ENCODE results near the gene FAM221A. TPM values are rescaled to one million over a fixed set of nuclear protein-coding genes. Genes with fewer than 3 reads are reported as not detected.

FAM221A gene
- total and polyA plus RNA-seq, 2 of the 8 experiments (the other 6 are each of a cell fraction or from before 2014, with no cell fraction given), result 21.5 to 39.0 TPM

- WGBS, 2 experiments (ENCODE audit: extremely low coverage in 1 of 2, insufficient coverage in 1 of 2, insufficient read length in 1 of 2, insufficient replicate concordance in 2 of 2, low coverage in 1 of 2, low lambda C conversion rate in 2 of 2, missing lambda C conversion rate in 1 of 2), result 97% methylated on average over 5 of the region's 5 CpGs; no CpG with 5 or more reads in 1 of the 2 experiments
- Histone ChIP-seq H2BK120ac (replicated peaks; ENCODE audit: low read depth, low read length) (no peak overlapping the region), H3K79me2 (ENCODE audit: control insufficient read depth in 1 of 2, insufficient read depth in 2 of 2, low read length in 2 of 2) (no peaks in the 10 kb centered on the region), H3K18ac (ENCODE audit: extremely low read depth, low read length) (no peak overlapping the region), H3K4ac (replicated peaks; ENCODE audit: insufficient read length, low read depth, low read length) (no peak overlapping the region), H3K79me1 (ENCODE audit: low read depth, low read length) (no peaks in the 10 kb centered on the region), H2BK20ac (ENCODE audit: low read length) (no peak overlapping the region), H3K4me3 (ENCODE audit: extremely low read depth in 1 of 4, insufficient read depth in 2 of 4, low read depth in 3 of 4, low read length in 4 of 4) (no peak overlapping the region), H3K36me3 (ENCODE audit: control insufficient read depth in 2 of 4, insufficient read depth in 4 of 4, low read length in 3 of 4) (no peaks in the 10 kb centered on the region; a peak in 1 of 8 replicates), H3K56ac (replicated peaks; ENCODE audit: insufficient read length, low read depth, low read length) (no peak overlapping the region), H2BK5ac (ENCODE audit: low read depth, low read length) (no peak overlapping the region), H2BK15ac (ENCODE audit: low read length) (no peak overlapping the region), H3K9ac (replicated peaks in 1 of 4; ENCODE audit: extremely low read depth in 1 of 4, low read depth in 3 of 4, low read length in 3 of 4) (no peak overlapping the region), H2AFZ (ENCODE audit: low read length) (no peak overlapping the region), H3K14ac (ENCODE audit: insufficient read length) (no peak overlapping the region), H3K23me2 (ENCODE audit: low read depth, low read length) (no peaks in the 10 kb centered on the region), H4K91ac (replicated peaks; ENCODE audit: insufficient read length, low read length) (no peak overlapping the region), H4K20me1 (replicated peaks in 1 of 2; ENCODE audit: control insufficient read depth in 1 of 2, insufficient read depth in 2 of 2, low read length in 2 of 2) (no peaks in the 10 kb centered on the region), H4K5ac (ENCODE audit: insufficient read length, low read depth, low read length) (no peak overlapping the region), H4K8ac (ENCODE audit: extremely low read depth, insufficient read depth, low read length) (no peak overlapping the region), H3K27me3 (replicated peaks in 1 of 4; ENCODE audit: control insufficient read depth in 3 of 4, extremely low read depth in 1 of 4, insufficient read depth in 3 of 4, low read length in 3 of 4) (no peaks in the 10 kb centered on the region), H2AK5ac (ENCODE audit: low read depth, low read length) (no peak overlapping the region), H3K27ac (ENCODE audit: low read depth, low read length) (no peak overlapping the region), H3K4me2 (ENCODE audit: insufficient read depth in 1 of 2, low read depth in 2 of 2, low read length in 2 of 2) (no peak overlapping the region), H3K4me1 (replicated peaks in 1 of 4; ENCODE audit: control insufficient read depth in 3 of 4, insufficient read depth in 4 of 4, low read length in 3 of 4) (peaks cover 0 to 1% (median 0%) of the 10 kb centered on the region in 4 experiments; a peak in 2 of 7 replicates), H3K9me3 (ENCODE audit: insufficient read depth in 2 of 2, low read depth in 1 of 2, low read length in 1 of 2) (peaks cover 9 to 14% of the 10 kb centered on the region in 2 experiments), H3K23ac (ENCODE audit: insufficient read length) (no peak overlapping the region), H2BK12ac (ENCODE audit: low read depth, low read length) (no peak overlapping the region)
- ChIA-PET CTCF (ENCODE audit: partially characterized antibody) (interaction anchor here (0.5 to 5.5 kb wide), 16 partner anchors 13 to 210 kb away, joined by 3 to 74 read pairs (median 4); partner anchors contain the start of gene STK31), POLR2A (ENCODE audit: partially characterized antibody) (interaction anchor here (0.7 to 1.5 kb wide), 4 partner anchors 9 to 58 kb away, joined by 3 to 6 read pairs (median 3); no protein-coding TSS in a partner anchor)
- DNase-seq (ENCODE audit: low read depth in 1 of 2, low spot score in 2 of 2) (no peak), FAIRE-seq (no peak)
- TF ChIP-seq ATF3 (IDR thresholded peaks at IDR 0.05; ENCODE audit: insufficient read depth, low read depth, low read length) (no peak), TEAD4 (IDR thresholded peaks at IDR 0.05; ENCODE audit: low read depth, low read length) (no peak), ZNF274 (IDR thresholded peaks at IDR 0.05; ENCODE audit: borderline replicate concordance, extremely low read depth, low read length) (no peak), TCF12 (IDR thresholded peaks at IDR 0.05; ENCODE audit: low read depth, low read length) (no peak), POLR2A (IDR thresholded peaks at IDR 0.05; ENCODE audit: control extremely low read depth in 1 of 2, low read depth in 2 of 2, low read length in 2 of 2) (no peak), CHD1 (IDR thresholded peaks at IDR 0.05; ENCODE audit: low read depth, low read length) (no peak), CTBP2 (IDR thresholded peaks at IDR 0.05; ENCODE audit: borderline replicate concordance, insufficient read depth, insufficient read length, low read length) (no peak), POU5F1 (IDR thresholded peaks at IDR 0.05; ENCODE audit: low read depth, low read length) (no peak), TAF1 (IDR thresholded peaks at IDR 0.05; ENCODE audit: low read depth, low read length) (no peak), RFX5 (IDR thresholded peaks at IDR 0.05; ENCODE audit: borderline replicate concordance, low read depth, low read length) (no peak), NANOG (IDR thresholded peaks at IDR 0.05; ENCODE audit: insufficient read depth, low read depth, low read length, poor library complexity, severe bottlenecking) (no peak), CBX5 (IDR thresholded peaks at IDR 0.05; ENCODE audit: low read depth, low read length) (no peak), SIRT6 (IDR thresholded peaks at IDR 0.05; ENCODE audit: low read length) (no peak), ASH2L (IDR thresholded peaks at IDR 0.05; ENCODE audit: low read length) (no peak), NRF1 (IDR thresholded peaks at IDR 0.05; ENCODE audit: low read depth, low read length) (no peak)
Measured at GRCh38 chr7:23653942-23654341, 26.1 kb upstream of the FAM221A start.

Data from H1 (cell line).